Epithelial cell of proximal tubule (primary cell): Measurements from ENCODE around the gene STUB1. TPM values are rescaled to one million over a fixed set of nuclear protein-coding genes. Genes with fewer than 3 reads are reported as not detected.

Source experiments
- DNase-seq: peaks from one replicate; pipeline ENCODE4 v3.0.0-alpha.2; 2011; ENCODE audit warnings: low read depth
- H3K4me3 ChIP-seq: 2 replicates; pipeline ENCODE4 v1.5.1; 2011; ENCODE audit warnings: low read depth, mild to moderate bottlenecking, low read length
- total RNA-seq: library from RNA; depleted of rRNA; stranded (reverse); fragments of >200 nt; gene quantifications from 2 replicates; pipeline ENCODE4 v1.2.3, GENCODE V29; 2015
- TF ChIP-seq, protein P1 (sequence below): conservative IDR thresholded peaks from 2 replicates; pipeline ENCODE4 v1.5.1; 2012; ENCODE audit warnings: low read depth, mild to moderate bottlenecking, low read length

The STUB1 gene
- total RNA-seq, 1 donor from 2014 or later: 158 TPM

DNA sequence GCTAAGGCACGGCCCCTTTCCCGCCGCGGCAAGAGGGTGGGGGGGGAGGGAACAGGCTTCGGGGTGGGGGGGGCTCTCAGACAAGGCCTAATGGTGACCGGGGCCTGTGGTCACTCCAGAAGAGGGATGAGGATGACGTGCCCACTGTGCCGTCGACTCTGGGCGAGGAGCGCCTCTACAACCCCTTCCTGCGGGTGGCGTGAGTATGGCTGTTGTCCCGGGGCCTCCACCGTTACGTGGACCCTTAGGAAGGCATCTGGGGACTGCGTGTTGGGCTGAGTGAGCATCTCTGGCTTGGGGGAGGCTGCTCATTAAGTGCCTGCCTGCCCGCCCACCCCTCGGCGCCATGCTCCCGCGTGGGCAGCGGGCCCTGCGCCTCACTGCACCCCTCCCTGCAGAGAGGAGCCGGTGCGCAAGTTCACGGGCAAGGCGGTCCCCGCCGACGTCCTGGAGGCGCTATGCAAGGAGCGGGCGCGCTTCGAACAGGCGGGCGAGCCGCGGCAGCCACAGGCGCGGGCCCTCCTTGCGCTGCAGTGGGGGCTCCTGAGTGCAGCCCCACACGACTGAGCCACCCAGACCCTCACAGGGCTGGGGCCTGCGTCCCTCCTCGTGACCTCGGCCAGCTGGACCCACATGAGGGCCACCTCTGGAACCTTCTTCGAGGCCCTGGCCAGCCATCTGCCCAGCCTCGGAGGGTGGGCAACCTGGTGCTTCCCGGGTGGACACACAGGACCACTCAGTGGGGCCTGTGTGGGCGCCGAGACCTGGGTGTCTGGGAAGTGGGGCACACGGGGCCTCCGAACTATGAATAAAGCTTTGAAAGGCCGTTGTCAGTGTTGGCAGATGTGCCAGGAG lies 48.9 kb downstream of the STUB1 start:
- H3K4me3 ChIP-seq: peak overlapping the region; percentile 81
- TF ChIP-seq, protein P1, sequence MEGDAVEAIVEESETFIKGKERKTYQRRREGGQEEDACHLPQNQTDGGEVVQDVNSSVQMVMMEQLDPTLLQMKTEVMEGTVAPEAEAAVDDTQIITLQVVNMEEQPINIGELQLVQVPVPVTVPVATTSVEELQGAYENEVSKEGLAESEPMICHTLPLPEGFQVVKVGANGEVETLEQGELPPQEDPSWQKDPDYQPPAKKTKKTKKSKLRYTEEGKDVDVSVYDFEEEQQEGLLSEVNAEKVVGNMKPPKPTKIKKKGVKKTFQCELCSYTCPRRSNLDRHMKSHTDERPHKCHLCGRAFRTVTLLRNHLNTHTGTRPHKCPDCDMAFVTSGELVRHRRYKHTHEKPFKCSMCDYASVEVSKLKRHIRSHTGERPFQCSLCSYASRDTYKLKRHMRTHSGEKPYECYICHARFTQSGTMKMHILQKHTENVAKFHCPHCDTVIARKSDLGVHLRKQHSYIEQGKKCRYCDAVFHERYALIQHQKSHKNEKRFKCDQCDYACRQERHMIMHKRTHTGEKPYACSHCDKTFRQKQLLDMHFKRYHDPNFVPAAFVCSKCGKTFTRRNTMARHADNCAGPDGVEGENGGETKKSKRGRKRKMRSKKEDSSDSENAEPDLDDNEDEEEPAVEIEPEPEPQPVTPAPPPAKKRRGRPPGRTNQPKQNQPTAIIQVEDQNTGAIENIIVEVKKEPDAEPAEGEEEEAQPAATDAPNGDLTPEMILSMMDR: no peak
- no peak for DNase-seq

DNA sequence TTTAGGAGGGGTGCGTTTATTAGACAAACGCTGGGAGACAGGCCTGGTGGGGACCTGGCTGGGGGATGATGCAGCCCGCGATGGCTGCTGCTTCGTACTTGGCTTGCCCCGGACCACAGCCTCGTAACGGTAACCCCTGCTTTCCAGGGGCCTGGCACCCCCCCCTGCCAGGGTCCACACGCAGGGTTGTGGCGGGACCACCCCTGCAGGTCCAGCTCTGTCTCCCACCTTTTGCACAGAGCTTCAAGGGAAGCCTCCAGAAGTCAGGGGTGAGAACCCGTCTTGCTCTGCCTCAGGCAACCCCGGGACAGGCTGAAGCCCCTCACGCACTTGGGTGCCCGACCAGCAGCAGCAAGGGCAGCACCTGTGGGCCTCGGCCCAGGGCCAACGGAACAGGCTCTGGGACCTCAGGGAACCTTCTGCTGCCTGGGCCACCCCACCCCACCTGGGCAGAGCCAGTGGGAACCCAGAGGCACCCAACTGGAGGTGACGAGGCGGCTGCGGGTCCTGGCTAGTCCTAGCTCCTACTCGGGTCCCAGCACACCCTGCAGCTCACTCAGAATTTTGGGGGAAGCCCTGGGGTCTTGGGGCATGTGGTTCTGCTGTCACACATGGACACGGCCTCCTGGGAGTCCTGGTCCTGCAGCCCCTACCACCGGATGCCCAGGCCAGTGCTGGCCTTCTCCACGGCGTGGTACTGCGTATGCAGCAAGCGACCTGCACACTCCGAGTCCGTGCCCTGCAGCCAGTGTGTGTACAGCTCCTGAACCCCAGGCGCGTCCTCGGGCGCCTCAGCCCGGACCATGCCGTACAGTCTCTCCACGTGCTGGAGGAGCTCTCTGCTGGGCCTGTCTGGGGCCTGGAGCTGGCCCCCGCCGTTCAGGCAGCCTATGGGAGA lies 49.8 kb downstream of the STUB1 start:
- TF ChIP-seq, protein P1: no peak
- no peak for DNase-seq
- no peak overlapping the region for H3K4me3 ChIP-seq

DNA sequence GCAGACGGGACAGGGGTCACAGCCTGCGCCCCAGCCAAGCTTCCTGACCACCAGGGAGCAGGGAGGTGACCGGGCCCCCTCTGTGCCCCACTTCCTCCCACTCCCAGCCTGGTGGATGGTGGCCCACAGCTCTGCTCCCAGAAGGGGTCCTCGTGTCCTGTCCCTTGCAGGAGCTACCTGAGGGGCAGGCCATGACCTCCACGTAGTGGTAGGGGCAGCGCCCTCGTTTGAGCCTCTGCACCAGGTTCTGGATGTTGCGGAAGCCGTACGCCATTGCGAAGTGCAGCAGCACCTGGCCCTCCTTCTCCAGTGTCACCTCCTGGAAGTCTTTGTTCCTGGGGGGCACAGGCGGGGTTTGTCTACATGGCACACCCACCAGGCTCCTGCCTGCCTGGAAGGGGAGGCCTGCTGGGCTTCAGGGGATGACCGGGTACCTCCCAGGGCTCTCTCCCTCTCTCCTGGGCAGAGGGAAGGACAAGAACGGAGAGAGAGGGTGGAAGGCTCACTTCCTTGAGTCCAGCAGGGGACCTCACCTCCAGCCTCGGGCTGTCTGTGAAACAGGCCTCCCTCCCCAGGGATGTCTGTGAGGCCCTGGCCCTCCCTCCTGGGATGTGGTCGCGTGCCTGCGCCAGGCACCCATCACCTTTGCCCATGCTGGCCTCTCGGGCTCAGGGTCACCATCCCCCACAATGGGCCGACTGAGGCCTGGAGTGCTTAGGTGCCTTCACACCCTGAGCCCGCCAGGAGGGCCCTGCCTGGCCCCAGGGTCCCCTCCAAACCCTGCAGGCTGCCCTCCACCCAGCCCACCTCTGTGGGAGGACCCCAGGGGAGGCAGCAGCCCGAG lies 50.7 kb downstream of the STUB1 start:
- no peak for DNase-seq
- H3K4me3 ChIP-seq: no peak overlapping the region
- TF ChIP-seq, protein P1: no peak

DNA sequence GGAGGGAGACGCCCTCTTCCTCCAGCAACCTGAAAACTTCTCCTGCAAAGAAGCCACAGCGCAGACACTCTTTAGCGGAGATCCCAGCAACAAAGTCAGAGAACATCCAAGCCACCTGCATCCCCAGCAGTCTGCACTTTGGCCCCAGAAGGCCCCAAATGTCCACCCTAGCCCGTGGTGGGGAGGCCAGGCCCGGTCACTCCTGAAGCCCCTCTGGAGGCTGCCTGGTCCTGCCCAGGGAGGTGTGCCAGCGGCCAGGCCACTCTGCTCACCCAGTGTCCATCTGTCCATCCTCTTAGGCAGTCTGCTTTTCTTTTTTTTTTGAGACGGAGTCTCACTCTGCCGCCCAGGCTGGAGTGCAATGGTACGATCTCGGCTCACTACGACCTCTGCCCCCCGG lies 52.1 kb downstream of the STUB1 start:
- no peak for DNase-seq
- TF ChIP-seq, protein P1: no peak
- H3K4me3 ChIP-seq: no peak overlapping the region

Other genes with a start within 250 kb of the STUB1 start
- 54.4 and 75.1 TPM in 2 replicates for gene CAPN15, start 152.7 kb upstream of the STUB1 start, total RNA-seq
- not detected in 2 replicates for gene PRR35, start 120.0 kb upstream of the STUB1 start, total RNA-seq
- 0.35 and 0.51 TPM in 2 replicates for gene NHLRC4, start 113.4 kb upstream of the STUB1 start, total RNA-seq
- 45.3 and 60.9 TPM in 2 replicates for gene PIGQ, start 110.4 kb upstream of the STUB1 start, total RNA-seq
- gene RAB40C, start 90.3 kb upstream of the STUB1 start, total RNA-seq: 9.9 and 16.6 TPM in 2 replicates
- gene WFIKKN1, start 49.4 kb upstream of the STUB1 start, total RNA-seq: 0.07 TPM in 1 of 2 replicates, not detected in the other
- gene METTL26, start 44.1 kb upstream of the STUB1 start, total RNA-seq: 206 and 224 TPM in 2 replicates
- 58.2 and 70.3 TPM in 2 replicates for gene MCRIP2, start 38.6 kb upstream of the STUB1 start, total RNA-seq
- 22.0 and 45.6 TPM in 2 replicates for gene WDR90, start 31.0 kb upstream of the STUB1 start, total RNA-seq
- gene RHOT2, start 12.3 kb upstream of the STUB1 start, total RNA-seq: 73.8 and 85.8 TPM in 2 replicates
- 0.43 and 1.2 TPM in 2 replicates for gene RHBDL1, start 4.7 kb upstream of the STUB1 start, total RNA-seq
- 65.6 and 98.0 TPM in 2 replicates for gene JMJD8, start 3.9 kb downstream of the STUB1 start, total RNA-seq
- gene WDR24, start 10.0 kb downstream of the STUB1 start, total RNA-seq: 10.1 and 16.3 TPM in 2 replicates
- gene FBXL16, start 25.4 kb downstream of the STUB1 start, total RNA-seq: 0.07 and 0.46 TPM in 2 replicates
- gene METRN, start 34.7 kb downstream of the STUB1 start, total RNA-seq: 154 and 183 TPM in 2 replicates
- gene ANTKMT, start 40.7 kb downstream of the STUB1 start, total RNA-seq: 86.5 and 111 TPM in 2 replicates
- 1.9 and 4.9 TPM in 2 replicates for gene CCDC78, start 46.0 kb downstream of the STUB1 start, total RNA-seq
- 15.5 and 16.3 TPM in 2 replicates for gene HAGHL, start 46.7 kb downstream of the STUB1 start, total RNA-seq
- gene CIAO3, start 60.6 kb downstream of the STUB1 start, total RNA-seq: 19.3 and 31.4 TPM in 2 replicates
- 8.2 and 29.7 TPM in 2 replicates for gene MSLN, start 80.3 kb downstream of the STUB1 start, total RNA-seq
- 31.0 and 82.5 TPM in 2 replicates for gene RPUSD1, start 108.0 kb downstream of the STUB1 start, total RNA-seq
- 41.0 and 49.7 TPM in 2 replicates for gene CHTF18, start 108.2 kb downstream of the STUB1 start, total RNA-seq
- gene GNG13, start 120.3 kb downstream of the STUB1 start, total RNA-seq: not detected in 2 replicates